Kidney (tissue), 14 donors: ENCODE data around the gene CHN2. TPM values are rescaled to one million over a fixed set of nuclear protein-coding genes. Genes with fewer than 3 reads are reported as not detected.

ENCODE experiments used
- DNase-seq, 5 donors: peaks; one replicate each; pipeline ENCODE4 v3.0.0-alpha.2; 2013 to 2020
- FAIRE-seq: peaks from 2 replicates; lab custom pipeline; 2012; peaks lifted over from hg19 to GRCh38; lab: Jason Lieb, UNC
- H3K27ac ChIP-seq, 2 donors: one replicate each; pipeline ENCODE4 v1.7.0; 2013; ENCODE audit warnings: low read depth in 2 of 2, low read length in 2 of 2, inconsistent platforms in 1 of 2
- H3K27me3 ChIP-seq: one replicate; pipeline ENCODE4 v1.7.1; 2013; ENCODE audit warnings: low read length, inconsistent platforms; ENCODE audit not compliant: control insufficient read depth, insufficient read depth
- H3K36me3 ChIP-seq, 3 donors: one replicate each; pipeline versions ENCODE4 v1.7.0 to v1.7.1; 2013; ENCODE audit warnings: low read length in 3 of 3, control low read depth in 1 of 3, inconsistent platforms in 1 of 3; ENCODE audit not compliant: insufficient read depth in 3 of 3, control insufficient read depth in 2 of 3
- H3K4me1 ChIP-seq, 3 donors: one replicate each; pipeline versions ENCODE4 v1.7.0 to v1.7.1; 2013; ENCODE audit warnings: low read length in 3 of 3, inconsistent platforms in 1 of 3, low read depth in 1 of 3; ENCODE audit not compliant: control insufficient read depth in 2 of 3, insufficient read depth in 2 of 3
- H3K4me3 ChIP-seq, 3 donors: one replicate each; pipeline versions ENCODE4 v1.7.0 to v1.8.1; 2013; ENCODE audit warnings: low read length in 3 of 3, control low read depth in 1 of 3, inconsistent platforms in 1 of 3
- H3K9ac ChIP-seq, 3 donors: one replicate each; pipeline versions ENCODE4 v1.7.0 to v1.7.1; 2013; ENCODE audit warnings: low read length in 3 of 3, control low read depth in 1 of 3, inconsistent platforms in 1 of 3
- H3K9me3 ChIP-seq, 3 donors: one replicate each; pipeline versions ENCODE4 v1.7.0 to v1.7.1; 2013; ENCODE audit warnings: low read length in 3 of 3, control low read depth in 1 of 3, inconsistent platforms in 1 of 3; ENCODE audit not compliant: control insufficient read depth in 2 of 3, insufficient read depth in 1 of 3
- CTCF ChIP-seq: IDR thresholded peaks from 3 replicates; pipeline ENCODE4 v1.5.1; 2012; ENCODE audit warnings: mild to moderate bottlenecking, moderate library complexity, borderline replicate concordance; ENCODE audit not compliant: insufficient read depth; ENCODE audit errors: extremely low read depth
- intact Hi-C: fragments of 100-400 bp; cut with DNase I; formaldehyde crosslinking; loops from one replicate; pipeline ENCODE4 v1.11.1; 2022
- polyA plus RNA-seq: library from polyadenylated mRNA; stranded (reverse); fragments of 350-450 nt; fragmentation: Illumina TruSeq; extraction: RNeasy Lipid Tissue Mini Kit (QIAGEN cat#74804); gene quantifications from one replicate; pipeline ENCODE4 v1.2.3, GENCODE V29; 2014; ENCODE audit warnings: low read depth, low replicate concordance; ENCODE audit not compliant: insufficient read depth
- total RNA-seq: library from RNA; stranded (reverse); fragmentation: NEBNext Ultra II Directional; extraction: Animal tissue kit (Norgen Biotek cat#: 25700); gene quantifications from one replicate; pipeline ENCODE4 v1.2.1, GENCODE V29; 2021
- donor health status: control.
- donor health status: control.
- donor health status: control.
- donor health status: control.
- donor health status: control.
- donor health status: DM: yes; HTN: yes; CAD: no.
- donor health status: Normal renal cell carcinoma (clear cell type).

The CHN2 gene
- total and polyA plus RNA-seq, 2 donors from 2014 or later = 7.4 to 22.5 TPM

- no peak for FAIRE-seq
- H3K9me3 ChIP-seq = no peaks in the 10 kb centered on the region
These were observed 4.8 kb upstream of the CHN2 start for GRCh38 chr7:29189743-29190201.

GRCh38 chr7:29190349-29191045, 4.1 kb upstream of the CHN2 start:
- H3K4me3 ChIP-seq = no peak overlapping the region
- FAIRE-seq = no peak
- H3K27ac ChIP-seq = no peak overlapping the region
- no peaks in the 10 kb centered on the region for H3K36me3 ChIP-seq
- no peaks in the 10 kb centered on the region for H3K4me1 ChIP-seq
- no peak for TF ChIP-seq CTCF
- H3K9ac ChIP-seq = no peak overlapping the region
- no peaks in the 10 kb centered on the region for H3K9me3 ChIP-seq
- H3K27me3 ChIP-seq = no peaks in the 10 kb centered on the region
- intact Hi-C loops = no loop called here
- DNase-seq = no peak

More at GRCh38 chr7:29189743-29190201, 4.8 kb upstream of the CHN2 start:
- H3K27me3 ChIP-seq = no peaks in the 10 kb centered on the region
- no peak overlapping the region for H3K27ac ChIP-seq
- H3K9ac ChIP-seq = no peak overlapping the region
- H3K4me1 ChIP-seq = no peaks in the 10 kb centered on the region
- intact Hi-C loops = loop anchor here (5.0 kb wide), 1 partner anchor 218 kb away; no protein-coding TSS in a partner anchor
- peak; percentile 78 for TF ChIP-seq CTCF
- peak overlapping the region in 1 of 3 donors; percentile 31 for H3K4me3 ChIP-seq
- DNase-seq = peak; percentile 80 to 88 (median 85)
- H3K36me3 ChIP-seq = no peaks in the 10 kb centered on the region

- intact Hi-C loops = no loop called here
- Histone ChIP-seq H3K27ac (no peak overlapping the region), H3K4me1 (no peaks in the 10 kb centered on the region), H3K36me3 (no peaks in the 10 kb centered on the region), H3K27me3 (peaks cover 2% of the 10 kb centered on the region), H3K9ac (no peak overlapping the region), H3K4me3 (no peak overlapping the region), H3K9me3 (no peaks in the 10 kb centered on the region)
- TF ChIP-seq CTCF = no peak
- FAIRE-seq (no peak), DNase-seq (no peak)
These were observed 2.3 kb upstream of the CHN2 start for GRCh38 chr7:29192323-29192722.

GRCh38 chr7:29192811-29193210, 1.8 kb upstream of the CHN2 start:
- Histone ChIP-seq H3K4me1 (no peaks in the 10 kb centered on the region), H3K36me3 (no peaks in the 10 kb centered on the region), H3K9ac (no peak overlapping the region), H3K27me3 (peaks cover 2% of the 10 kb centered on the region), H3K9me3 (no peaks in the 10 kb centered on the region), H3K27ac (no peak overlapping the region), H3K4me3 (no peak overlapping the region)
- intact Hi-C loops = no loop called here
- DNase-seq (no peak), FAIRE-seq (no peak)
- no peak for TF ChIP-seq CTCF
